Epithelial cell of esophagus (primary cell): ENCODE data around the gene PRR20E.
"Not testable (repeated sequence)": the region's sequence is repeated elsewhere in the genome, so short reads cannot be mapped to it uniquely, and the experiment has no call there.

Experiments
- DNase-seq: peaks from one replicate; pipeline ENCODE4 v3.0.0; 2010; ENCODE audit warnings: low read depth
- H3K4me3 ChIP-seq: 2 replicates; pipeline ENCODE4 v1.5.1; 2011; ENCODE audit warnings: mild to moderate bottlenecking, low read length, control low read depth
- CTCF ChIP-seq: IDR thresholded peaks from 2 replicates; pipeline ENCODE4 v1.5.1; 2011; ENCODE audit warnings: low read depth, mild to moderate bottlenecking, low read length, control low read depth, inconsistent platforms; ENCODE audit not compliant: insufficient read depth; ENCODE audit errors: missing control alignments

Gene PRR20E

GRCh38 chr13:57166897-57167296 lies at the start of gene PRR20E:
Gene PRR20E, plus strand, starts transcription at chr13:57167197. Its CDS starts 387 bp downstream, at chr13:57167584.
- DNase-seq, H3K4me3 ChIP-seq: not testable (repeated sequence)

DNA sequence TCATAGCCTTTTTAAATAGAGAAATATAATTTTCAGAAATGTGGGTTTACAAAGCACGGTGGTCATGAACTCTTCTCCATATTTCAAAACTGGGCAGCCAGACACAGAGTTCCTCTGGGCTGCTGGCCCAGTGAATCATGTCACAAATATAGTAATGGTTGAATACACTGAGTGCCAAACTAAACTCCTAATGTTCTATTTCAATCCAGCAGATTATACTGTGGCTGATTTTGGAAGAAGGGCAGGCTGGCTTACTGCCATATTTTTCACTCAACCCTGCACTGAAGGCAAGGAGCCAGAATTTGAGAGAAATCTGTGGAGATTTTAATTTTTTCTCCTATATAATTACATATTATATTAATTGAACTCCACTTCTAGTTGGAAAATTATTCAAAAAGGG lies 43.3 kb upstream of the PRR20E start:
- H3K4me3 ChIP-seq = no peak overlapping the region
- TF ChIP-seq CTCF = no peak
- DNase-seq = no peak

DNA sequence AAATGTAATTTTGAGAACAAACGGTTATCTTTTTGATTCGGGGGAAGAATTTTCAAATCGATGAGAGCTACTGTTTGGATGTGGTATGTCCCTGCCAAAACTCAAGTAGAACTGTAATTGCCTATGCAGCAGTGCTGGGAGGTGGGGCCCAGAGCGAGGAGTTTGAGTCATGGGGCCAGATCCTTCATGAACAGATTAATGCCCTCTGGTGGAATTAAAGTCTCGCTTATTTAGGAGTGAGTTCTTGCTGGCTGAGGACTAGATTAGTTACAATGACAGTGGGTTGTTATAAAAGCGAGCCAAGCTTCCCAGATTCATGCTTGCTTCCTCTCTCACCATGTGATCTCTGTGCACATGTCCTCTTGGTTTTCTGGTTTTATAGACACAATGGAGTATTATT lies 38.1 kb upstream of the PRR20E start:
- H3K4me3 ChIP-seq = no peak overlapping the region
- DNase-seq = no peak
- TF ChIP-seq CTCF = no peak

DNA sequence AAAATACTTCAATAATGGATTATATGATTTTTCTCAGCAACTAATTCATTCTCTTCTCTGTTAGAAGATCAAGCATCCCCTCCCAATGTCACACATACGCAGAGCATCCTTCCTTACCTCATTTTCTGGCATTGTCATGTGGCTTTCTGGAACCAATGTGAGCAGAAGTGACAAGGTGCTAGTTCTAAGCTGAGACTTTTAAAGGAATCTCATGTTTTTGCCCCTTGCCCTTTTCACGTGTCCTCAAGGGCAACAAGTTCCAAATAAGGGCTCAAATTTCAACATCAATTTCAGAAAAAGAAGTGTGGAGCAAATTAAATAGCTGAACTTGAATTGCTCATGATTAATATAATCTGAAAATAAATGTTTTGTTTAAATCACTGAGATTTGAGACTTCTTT lies 30.9 kb upstream of the PRR20E start:
- H3K4me3 ChIP-seq = no peak overlapping the region
- TF ChIP-seq CTCF = no peak
- no peak for DNase-seq

DNA sequence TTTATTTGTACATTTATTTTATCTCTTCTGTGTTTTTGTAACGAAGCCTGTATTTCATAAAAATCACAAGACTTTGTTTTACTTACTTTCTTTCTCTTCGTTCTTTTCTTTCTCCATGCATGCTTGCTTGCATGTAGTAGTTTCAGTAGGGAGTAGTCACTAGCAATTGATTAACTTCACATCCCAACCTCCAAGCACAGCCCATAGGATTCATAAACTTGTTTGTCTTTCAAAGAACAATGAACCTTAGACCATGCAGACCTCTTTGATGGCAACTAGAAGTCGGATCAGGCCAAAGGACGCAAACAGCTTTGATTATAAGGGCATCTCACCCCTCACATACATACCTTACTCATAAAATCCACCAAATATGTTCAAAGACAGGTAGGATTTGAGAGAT lies 29.4 kb upstream of the PRR20E start:
- no peak for DNase-seq
- H3K4me3 ChIP-seq = no peak overlapping the region
- no peak for TF ChIP-seq CTCF

- no peak for TF ChIP-seq CTCF
- DNase-seq = peak; percentile 1
Observed at GRCh38 chr13:57138988-57139387, 28.0 kb upstream of the PRR20E start.

DNA sequence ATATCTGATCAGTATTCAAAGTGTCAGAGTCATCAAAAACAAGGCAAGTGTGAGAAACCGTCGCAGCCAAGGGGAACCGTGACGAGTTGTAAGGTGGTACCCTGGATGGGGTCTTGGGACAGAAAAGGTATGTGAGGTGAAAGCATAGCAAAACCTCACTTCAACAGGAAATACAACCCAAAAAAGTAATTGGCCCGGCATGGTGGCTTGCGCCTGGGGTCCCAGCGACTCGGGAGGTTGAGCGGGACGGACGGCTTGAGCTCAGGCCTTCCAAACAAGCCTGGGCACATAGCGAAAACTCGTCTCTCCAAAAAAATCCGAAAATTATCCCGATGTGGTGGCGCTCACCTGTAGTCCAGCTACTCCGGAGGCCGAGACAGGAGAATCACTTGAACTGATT lies 27.2 kb upstream of the PRR20E start:
- not testable (repeated sequence) for DNase-seq, H3K4me3 ChIP-seq

More at GRCh38 chr13:57138988-57139387, 28.0 kb upstream of the PRR20E start:
- no peak overlapping the region for H3K4me3 ChIP-seq

DNA sequence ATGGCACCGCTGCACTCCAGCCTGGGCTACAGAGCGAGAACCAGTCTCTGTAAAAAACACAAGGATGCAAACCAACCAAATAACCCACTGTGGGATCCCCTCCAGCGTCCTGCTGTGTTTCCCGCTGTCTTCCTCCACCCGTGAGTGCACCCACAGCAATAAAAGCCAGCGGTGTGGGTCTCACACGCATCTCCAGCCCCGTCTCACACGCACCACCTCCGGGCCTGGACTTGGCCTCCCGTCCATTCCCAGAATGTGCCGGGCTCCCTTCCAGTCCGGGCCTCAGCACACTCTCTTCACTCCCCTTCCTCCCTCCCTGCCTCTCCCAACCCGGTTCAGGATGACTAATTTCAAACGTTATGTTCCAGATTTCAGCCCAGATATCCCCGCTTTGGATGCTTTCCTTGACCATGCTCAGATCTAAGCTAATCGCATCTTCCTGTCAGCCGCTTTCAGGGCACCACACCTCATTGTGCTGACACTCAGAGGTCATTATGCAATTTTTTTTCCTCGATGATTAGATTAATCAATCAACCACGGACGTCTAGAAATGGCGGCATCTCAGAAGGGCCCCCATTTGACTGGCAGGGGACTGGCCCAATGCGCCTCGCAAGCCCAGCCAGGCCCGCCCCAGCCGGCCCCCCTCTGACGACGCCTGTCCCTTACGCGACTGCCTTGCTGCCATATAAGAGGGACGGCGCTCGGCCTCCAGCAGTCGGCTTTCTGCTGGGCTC lies 26.6 kb upstream of the PRR20E start, which contains the start of gene PRR20A:
PRR20A (plus strand) TSS at position 684 of the 734 bp plus-strand sequence. CDS start 387 bp downstream, outside the sequence.
- DNase-seq, H3K4me3 ChIP-seq: not testable (repeated sequence)

DNA sequence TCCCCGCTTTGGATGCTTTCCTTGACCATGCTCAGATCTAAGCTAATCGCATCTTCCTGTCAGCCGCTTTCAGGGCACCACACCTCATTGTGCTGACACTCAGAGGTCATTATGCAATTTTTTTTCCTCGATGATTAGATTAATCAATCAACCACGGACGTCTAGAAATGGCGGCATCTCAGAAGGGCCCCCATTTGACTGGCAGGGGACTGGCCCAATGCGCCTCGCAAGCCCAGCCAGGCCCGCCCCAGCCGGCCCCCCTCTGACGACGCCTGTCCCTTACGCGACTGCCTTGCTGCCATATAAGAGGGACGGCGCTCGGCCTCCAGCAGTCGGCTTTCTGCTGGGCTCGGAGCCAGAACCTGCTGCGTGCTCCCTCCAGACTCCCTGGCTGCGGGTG lies 19.8 kb upstream of the PRR20E start, which contains the start of gene PRR20B:
PRR20B (plus strand) TSS at position 301 of the 400 bp plus-strand sequence. CDS start 387 bp downstream, outside the sequence.
- DNase-seq = not testable (repeated sequence)

GRCh38 chr13:57148106-57148505 lies 18.9 kb upstream of the PRR20E start:
- not testable (repeated sequence) for H3K4me3 ChIP-seq, DNase-seq

More for the DNA sequence above, 19.8 kb upstream of the PRR20E start, which contains the start of gene PRR20B:
- H3K4me3 ChIP-seq = not testable (repeated sequence)

DNA sequence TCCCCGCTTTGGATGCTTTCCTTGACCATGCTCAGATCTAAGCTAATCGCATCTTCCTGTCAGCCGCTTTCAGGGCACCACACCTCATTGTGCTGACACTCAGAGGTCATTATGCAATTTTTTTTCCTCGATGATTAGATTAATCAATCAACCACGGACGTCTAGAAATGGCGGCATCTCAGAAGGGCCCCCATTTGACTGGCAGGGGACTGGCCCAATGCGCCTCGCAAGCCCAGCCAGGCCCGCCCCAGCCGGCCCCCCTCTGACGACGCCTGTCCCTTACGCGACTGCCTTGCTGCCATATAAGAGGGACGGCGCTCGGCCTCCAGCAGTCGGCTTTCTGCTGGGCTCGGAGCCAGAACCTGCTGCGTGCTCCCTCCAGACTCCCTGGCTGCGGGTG lies 13.2 kb upstream of the PRR20E start, which contains the start of gene PRR20C:
PRR20C (plus strand) TSS at position 301 of the 400 bp plus-strand sequence. CDS start 387 bp downstream, outside the sequence.
- DNase-seq, H3K4me3 ChIP-seq: not testable (repeated sequence)

GRCh38 chr13:57160332-57160731 lies 6.7 kb upstream of the PRR20E start, which contains the start of gene PRR20D:
Gene PRR20D, plus strand, starts transcription at chr13:57160632. Its CDS starts 387 bp downstream, at chr13:57161019.
- not testable (repeated sequence) for DNase-seq, H3K4me3 ChIP-seq
